ELR (cell line): ENCODE results near the gene LAMC3.

Source experiments
- DNase-seq: peaks from one replicate; pipeline ENCODE4 v3.0.0-alpha.2; 2015; ENCODE audit warnings: low read depth

The LAMC3 gene

DNA sequence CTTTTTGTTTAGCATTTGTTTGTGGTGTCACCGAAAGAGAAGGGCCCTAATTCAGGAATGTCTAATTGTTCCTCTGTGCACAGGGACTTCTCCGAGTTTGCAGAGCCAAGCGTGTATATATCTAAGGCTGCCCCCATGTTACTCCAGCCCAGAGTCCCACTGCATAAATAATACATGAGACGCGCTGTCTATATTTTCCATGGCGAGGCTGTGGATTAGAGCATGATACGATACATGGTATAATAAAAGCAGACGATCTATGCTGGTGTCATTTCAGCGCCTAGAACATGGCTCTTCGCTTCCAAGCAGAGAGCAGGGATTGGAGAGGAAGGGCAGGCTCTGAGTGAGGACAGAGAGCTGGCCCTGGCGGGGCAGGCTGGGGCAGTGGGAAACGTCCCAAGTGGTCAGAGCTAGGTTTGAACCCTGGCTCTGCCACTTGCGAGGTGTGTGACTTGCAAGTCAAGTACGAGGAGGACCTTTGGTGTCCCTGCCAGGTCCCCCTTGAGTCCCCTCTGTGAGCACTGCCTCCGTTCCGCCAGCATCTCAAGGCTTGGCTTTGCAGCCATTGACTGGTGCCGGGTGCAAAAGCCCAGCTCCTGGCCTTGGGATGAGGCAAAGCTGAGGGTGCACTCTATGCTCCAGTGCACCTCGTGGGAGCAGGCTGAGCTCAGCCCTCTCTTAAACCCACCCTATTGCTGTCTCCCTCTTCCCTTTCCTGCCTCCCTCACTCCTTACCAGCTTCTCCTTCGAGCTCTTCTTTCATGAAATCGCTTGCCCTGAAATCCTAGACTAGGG is 29.2 kb upstream of the LAMC3 start:
- DNase-seq: no peak

DNA sequence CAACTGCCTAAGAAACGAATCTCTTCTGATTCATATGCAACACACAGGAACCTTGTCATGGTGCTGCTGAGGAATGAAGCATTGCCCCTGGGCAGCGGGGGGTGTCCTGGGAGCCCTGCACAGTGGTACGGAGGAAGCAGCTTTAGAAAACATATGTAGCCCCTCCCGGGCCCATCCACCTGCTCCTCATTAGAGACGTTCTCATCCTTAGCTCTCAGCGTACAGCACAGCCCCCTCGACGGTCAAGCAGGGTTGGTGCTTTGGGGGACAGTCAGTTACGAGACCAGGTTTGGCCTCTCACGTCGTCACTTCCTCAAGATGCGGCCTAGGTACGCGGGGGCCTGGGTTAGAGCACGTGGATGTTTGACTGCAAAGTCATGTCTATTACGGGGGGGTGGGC is 28.4 kb upstream of the LAMC3 start:
- DNase-seq: no peak

DNA sequence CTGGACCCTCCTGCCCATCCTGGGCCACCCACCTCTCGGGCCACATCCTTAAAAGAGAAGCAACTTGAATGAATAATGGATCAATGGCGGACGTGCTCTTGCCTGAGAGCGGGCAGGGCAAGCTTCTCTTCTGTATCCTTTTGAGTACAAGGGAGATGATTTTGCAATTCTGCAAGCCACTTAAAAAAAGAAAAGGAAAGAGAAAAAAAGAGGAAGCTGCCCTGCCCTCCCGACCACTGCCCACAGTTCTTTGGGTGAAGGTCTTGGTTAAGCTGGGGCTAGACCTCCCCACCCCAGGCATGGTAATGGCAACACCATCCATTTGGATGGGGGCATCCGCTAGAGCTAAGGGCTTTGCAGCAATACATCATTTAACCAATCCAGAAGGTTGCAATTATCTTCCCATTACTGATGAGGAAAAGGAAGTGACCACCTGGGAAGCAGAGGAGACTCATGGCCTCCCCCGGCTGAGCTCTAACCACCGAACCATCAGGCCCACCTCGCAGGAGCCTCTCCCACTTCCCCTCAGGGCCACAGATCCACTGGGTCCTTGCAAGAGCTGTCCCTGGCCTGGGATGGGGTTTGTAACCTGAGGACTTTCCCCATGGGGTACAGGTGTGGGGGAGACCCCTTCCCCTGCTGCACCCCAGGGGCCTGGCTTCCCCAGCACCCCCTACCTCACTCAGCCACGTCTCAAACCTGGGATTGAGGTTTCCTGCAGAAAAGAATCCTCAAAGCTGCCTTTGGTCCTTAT is 27.8 kb upstream of the LAMC3 start:
- no peak for DNase-seq

DNA sequence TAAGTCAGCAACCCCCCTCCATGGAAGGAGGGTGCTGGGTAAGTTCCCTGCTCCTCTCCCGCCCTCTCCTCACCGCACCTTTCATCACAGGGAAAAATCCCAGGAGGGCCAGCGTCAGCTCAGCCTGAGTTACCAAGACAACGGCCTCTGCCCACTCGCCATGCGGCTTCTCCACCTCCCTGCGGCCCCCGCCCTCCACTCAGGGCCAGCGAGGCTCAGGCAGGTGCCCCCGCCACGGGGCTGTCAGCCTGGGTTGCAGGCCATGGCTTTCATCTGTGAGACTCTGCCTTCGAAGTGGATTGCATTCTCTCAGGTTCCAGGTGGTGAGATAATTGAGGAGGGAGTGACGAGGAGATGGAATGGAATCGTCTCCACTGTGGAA is 27.2 kb upstream of the LAMC3 start:
- no peak for DNase-seq

DNA sequence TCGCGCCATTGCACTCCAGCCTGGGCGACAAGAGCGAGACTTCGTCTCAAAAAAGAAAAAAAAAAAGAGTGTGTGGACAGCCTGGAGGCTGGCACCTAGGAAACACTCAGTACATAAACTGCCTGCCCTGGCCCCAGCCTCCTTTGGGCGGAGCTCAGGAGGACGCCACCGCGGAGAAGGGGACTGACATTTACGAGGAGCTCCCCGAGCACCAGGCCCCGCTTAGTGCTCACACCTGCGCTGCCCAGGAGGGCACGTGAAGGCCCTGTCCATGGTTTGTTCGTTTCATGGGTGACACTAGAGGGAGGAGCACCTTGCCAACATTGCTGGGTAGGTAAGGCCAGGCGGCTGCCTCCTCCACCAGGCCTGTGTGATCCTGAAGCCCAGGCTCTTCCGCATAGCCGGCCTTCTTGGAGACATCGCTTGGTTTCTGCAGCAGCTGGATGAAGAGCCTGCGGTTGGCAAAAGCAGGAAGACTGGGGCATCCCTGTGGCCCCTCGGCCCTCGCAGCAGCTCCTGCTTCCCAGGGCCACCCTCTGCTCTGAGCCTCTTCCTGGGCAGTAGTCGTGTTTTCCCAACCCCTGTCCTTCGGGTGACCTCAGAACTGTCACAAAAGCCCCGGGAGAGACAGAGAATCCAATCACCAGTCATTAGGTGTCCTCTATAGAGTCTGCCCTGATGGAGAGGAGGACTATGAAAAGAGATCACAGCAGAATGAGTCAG is 26.2 kb upstream of the LAMC3 start:
- DNase-seq: no peak

DNA sequence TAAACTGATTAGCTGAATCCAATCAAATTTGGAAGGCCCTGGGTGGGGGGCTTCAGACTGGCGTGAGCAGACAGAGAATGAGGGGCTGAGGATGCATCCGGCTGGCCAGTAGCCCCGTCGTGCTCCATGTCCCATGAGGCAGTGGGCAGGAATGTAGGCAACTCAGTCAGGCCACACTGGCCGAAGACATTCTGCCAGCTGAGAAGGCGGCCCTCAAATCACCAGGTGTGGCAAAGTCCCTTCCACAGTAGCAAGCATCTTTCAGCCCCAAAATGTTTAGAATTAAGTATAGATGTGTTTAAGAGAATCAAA is 25.7 kb upstream of the LAMC3 start:
- DNase-seq: no peak

DNA sequence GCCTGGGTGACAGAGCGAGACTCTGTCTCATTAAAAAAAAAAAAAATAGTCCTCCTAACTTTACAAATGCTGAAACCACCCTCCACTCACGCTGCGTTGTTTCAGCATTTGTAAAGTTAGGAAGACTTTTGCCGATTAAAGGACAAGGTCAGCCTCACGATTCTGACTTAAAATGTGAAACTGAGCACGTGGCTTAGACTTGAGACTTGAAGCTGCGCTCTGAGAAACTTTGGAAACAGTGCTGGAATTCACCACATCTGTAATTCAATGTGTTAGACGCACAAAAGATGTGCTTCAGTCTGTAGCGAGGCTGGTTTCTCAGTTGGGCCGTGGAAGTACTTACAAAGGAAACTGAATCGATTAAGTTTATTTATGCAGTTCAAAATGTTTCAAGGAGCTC is 25.0 kb upstream of the LAMC3 start:
- DNase-seq: no peak

DNA sequence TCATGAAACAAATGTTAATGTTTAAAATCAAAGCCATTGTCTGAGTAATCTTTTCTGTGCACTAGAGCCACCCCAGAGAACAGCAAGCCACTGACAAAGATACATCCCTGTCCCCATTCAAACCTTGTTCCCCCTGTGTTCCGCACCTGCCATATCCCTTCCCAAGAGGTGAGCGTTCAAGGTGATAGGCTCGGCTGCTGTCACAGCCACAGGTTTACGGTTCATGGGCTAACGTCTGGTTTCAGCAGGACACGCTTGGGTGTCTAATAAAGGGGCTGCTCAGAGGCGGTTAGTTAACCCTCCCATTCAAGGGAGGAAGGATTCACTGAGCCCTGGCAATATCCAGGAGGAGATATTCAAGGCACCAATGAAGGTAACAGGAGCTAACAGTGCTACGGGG is 24.5 kb upstream of the LAMC3 start:
- no peak for DNase-seq

DNA sequence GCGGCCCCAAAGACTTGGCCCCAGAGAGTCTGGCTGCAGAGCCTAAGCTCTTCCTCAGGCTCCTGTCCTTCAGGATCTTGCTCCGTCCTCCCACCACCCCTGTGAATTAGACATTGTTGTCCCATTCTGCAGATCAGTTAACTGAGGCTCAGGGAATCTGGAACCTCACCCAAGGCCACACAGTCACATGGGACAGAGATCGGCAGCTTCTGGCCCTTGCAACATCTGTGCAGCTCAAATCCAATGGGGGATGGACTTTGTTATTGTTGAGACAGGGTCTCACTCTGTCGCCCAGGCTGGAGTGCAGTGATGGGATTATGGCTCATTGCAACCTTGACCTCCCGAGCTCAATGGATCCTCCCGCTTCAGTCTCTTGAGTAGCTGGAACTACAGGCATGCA is 23.9 kb upstream of the LAMC3 start:
- no peak for DNase-seq

DNA sequence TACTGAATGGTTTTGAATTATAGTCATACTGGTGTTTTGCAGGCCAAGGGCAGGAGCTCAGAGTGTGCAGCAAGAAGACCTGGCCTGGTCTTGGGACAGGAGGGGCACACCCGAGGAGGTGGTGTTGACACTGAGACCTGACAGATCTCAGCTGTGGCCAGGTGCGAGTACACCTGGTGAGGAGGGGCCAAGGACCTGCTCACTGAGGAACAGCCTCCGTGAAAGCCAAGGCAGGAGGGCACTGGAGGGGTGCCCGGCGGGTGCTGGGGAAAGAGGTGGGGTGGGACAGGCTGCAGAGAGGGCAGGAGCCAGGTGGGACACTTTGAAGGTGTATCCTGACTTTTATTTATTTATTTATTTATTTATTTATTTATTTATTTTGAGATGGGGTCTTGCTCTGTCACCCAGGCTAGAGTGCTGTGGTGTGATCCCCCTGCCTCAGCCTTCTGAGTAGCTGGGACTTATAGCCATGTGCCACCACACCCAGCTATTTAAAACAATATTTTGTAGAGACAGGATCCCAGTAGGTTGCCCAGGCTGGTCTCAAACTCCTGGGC is 23.3 kb upstream of the LAMC3 start:
- DNase-seq: no peak

DNA sequence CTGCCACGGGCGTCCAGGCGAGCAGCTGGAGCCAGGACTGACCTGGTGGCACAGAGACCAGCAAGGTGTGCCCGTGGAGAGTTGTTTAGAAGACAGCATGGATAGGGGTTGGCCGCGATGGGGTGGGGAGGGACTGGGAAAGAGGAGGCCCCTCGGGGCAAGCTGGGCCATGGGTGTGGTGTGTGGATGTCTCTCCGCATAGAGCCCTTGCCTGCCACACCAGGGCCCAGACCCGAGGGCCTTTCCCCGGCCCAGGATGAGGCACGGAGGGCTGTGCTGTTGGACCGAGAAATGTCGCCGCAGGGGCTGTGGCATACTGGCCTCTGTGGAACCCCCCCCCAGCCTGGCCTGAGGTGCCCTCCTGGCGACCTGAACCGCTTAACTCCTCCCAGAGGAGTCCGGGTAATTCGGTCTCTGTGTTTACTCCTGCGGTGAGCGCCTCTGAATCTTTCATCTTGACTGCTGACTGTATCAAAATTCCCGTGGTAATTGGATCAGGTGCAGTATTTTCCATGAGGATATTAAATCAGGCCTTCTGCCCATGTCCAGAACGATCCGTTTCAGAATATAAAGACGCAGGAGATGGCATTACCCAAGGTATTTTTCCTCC is 22.5 kb upstream of the LAMC3 start:
- no peak for DNase-seq

DNA sequence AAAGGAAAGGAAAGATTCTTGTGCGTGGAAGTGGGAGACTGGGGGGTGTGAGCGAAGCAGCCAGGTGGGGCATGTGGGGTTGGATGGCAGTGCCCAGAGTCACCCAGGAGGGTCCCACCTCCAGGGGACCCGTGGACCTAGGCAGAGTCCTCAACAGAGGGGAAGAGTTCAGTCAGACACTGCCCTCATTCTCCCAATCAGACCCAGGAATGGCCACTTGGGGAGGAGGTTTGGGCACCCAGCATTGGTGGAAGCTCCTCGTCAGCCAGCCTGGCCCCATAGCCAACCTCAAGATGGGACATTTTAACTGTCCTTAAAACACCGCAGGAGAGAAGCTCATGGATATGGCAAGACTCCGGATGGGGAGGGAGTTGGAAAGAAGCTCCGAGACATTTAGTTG is 21.9 kb upstream of the LAMC3 start:
- no peak for DNase-seq

DNA sequence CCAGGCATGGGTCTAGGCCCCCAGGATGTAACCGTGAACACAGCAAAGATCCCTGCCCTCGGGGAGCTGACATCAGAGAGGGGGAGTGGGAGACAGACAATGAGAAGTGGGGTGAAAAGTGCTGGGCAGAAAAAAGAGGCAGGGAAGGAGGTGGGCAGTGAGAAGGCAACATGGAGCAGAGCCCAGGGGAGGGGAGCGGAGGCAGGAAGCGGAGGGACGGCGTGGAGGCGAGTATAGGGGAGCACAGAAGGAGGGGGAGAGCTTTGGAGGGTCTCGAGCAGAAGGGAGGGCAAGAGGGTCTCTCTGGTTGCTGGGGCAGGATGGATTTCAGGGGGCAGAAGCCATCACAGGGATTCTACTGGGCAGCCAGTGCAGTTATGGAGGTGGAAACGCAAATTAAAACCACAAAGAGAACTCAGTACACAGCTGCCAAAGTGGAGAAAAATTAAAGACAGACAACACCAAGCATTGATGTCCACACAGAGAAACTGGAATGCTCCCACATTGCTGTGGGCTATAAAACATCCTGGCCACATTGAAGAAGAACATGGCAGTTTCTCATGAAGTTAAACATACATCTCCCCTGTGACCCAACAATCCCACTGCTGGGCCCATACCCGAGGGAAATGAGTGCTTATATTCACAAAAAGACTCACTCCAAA is 21.1 kb upstream of the LAMC3 start:
- no peak for DNase-seq

DNA sequence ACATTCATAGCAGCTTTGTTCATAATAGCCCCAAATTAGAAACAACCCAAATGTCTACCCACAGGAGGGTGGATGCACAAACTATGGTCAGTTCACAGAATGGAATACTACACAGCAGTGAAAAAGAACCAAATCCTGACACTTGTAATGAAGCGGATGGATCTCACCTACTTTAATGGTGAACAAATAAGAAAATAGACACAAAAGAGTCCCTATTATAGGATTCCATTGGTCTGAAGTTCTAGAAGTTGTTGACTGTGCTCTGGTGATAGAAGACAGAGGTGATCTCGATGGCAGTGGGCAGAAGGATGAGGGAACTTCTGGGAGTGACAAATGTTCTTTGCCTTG is 20.6 kb upstream of the LAMC3 start:
- DNase-seq: no peak

DNA sequence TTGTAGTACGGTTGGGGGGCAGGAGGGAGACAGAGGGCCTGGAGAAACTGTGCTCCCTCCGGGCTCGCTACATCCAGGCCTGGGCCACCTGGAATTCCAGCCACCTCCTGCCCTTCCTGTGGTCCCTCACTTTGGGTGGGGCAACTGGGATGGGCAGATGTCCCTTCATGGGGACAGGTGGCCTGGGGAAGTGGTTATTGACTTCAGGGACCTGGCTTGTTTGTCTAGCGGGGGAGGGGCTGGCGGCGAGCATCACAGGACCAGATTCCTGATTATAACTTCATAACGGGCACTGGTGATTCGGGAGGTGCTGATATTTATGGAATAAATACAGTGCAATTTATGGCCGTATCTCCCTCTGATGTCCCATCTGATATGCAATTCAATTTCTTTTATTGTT is 20.1 kb upstream of the LAMC3 start:
- no peak for DNase-seq

DNA sequence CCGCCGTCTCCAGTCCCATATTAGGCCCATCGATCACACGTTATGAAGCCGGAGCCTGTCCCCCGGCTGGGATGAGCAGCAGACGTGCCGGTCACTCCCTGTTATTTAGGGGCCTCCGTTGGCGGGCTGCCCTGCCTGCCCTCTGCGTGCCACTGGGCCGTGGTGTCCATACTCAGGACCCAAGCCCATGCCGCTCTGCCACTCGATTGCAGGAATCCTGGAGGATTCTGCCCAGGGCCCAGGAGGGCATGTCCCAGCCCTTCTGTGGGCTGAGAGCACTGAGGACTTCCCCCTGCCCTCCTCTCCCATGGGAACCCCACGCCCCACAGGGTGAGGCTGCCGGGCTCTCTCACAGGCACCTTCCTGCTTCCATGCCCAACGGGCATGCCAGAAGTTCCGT is 19.6 kb upstream of the LAMC3 start:
- DNase-seq: no peak

DNA sequence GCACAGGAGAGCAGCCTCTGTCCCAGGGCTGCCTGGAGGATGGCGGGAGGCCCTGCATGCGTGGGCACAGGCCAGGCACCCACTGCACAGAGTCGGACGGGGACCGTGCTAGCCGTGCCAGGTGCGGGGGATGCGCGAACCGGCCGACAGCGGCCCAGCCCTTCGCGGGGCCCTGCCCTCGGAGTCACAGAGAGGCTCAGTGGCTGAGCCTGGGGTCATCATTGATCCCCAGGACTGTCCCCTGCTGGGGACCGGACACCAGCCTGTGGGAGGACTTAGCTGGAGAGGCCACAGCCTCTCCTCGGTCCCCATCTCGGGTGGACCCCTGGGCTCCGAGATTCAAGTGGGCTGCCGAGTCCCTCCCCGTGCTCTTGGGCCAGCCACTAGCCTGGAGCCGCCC is 19.1 kb upstream of the LAMC3 start:
- no peak for DNase-seq

DNA sequence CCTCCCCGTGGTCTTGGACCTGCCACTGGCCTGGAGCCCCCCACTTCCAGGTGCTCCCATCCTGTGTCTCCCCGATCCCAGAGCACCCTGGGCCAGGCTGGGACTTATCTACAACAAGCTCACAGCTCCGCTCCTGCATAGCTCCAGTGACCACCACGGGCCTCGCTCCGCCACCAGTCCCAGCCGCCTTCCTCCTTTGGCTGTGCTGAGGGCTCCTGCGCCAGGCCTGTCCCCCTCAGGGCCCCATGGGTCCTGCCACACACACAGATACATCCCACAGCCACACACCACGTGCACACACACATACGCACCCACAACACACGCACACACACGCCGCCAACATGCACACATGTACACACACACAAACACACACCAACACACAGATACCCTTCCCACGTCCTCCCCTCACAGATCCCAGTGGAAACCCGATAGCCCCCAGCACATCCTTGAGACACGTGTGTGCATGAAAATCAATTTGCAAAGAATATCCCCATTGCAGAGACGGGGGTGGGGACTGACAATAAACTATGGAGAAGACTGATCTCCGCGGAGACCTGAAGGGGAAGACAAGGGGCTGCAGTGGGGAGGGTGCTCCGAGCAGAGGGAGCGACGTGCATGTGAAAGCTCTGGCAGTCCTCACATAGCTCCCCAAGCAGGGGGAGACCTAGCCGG is 18.5 kb upstream of the LAMC3 start:
- DNase-seq: no peak

DNA sequence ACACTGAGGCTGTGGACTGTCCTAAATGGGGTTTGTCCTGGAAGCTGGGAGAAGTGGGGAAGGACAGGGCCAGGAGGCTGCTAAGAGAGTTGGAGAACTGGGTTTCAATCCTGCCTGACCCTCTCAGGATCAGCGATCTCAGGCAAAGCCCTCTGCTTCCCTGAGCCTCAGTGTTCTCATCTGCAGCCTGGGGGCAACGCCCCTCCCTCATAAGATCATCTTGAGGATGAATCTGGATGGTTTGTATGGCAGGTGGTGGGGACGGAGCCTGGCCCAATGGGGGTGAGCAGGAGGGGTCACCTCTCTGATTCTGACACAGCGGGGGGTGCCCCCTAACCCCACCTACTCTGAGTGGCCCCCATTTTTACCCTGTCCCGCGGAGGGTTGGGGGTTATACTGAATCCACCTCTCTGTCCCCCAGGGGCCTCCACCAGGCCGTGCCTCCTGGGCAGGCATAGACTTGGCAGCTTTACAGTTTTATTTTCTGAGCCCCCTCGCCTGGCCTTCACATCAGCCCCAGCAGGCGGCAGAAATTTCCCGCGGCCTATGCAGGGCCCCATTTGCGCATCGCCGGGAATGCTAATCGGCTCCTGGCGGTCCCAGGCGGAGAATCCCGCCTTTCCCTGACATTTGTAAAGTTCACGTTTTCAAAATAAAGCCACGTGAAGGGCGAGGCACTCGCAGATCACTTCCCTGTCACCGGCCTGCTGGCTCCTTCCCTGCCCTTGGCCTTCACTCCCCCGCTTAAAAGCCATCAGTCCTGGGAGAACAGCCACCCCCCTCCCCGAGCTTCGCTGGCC is 17.8 kb upstream of the LAMC3 start:
- no peak for DNase-seq

DNA sequence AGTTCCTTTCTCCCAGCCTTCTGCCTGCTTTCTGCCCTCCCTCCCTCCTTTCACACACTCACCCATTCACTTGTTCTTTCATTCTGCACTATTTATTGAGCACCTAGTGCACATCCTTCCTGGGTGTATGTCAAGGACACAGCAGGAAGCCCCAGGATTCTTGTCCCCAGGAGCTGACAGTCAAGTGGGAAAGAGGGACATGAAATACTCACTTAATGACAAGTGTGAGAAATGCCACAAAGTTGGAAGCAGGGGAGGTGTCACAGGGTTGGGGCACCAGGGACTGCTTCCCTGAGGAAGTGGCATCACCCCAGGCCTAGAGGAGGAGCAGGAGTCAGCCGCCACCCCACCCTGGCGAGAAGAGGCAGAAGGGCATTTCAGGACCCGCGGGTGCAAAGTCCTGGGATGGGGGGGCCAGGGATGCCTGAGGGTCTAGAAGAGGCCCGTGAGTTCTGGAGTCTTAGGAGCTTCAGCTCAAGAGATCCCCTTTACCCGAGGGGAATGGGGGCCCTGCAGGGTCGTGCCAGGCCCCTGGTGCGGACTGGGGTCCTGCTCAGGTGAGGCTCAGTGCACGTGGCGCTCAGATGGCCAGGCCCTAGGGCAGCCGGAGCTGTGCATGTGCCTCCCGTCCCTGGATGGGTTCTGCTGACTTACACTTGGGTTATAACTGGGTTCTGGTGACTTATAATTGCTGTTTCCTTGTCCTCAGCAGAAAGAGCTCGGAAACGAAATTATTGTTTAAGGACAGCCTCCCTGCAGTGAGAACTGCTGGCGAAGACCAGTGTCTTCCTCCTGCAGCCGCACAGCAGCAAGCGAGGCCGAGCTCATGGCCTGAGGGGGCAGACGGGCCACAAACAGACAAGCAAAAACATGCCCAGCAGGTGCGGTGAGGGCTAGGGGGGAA is 16.9 kb upstream of the LAMC3 start:
- DNase-seq: no peak
